Loucy (cell line): ENCODE data around the gene ELMO2.

Source experiments
- H2AFZ ChIP-seq: fragments of 200-600 bp; sonication (generic); 2 replicates; pipeline ENCODE4 v1.6.0; 2016; ENCODE audit warnings: antibody characterized with exemption, mild to moderate bottlenecking, low read length, moderate library complexity
- H3F3A ChIP-seq: fragments of 200-600 bp; 2 replicates; pipeline ENCODE4 v1.6.0; 2016; ENCODE audit warnings: antibody characterized with exemption, low read depth, mild to moderate bottlenecking
- H3K27me3 ChIP-seq: fragments of 200-600 bp; sonication (generic); 2 replicates; pipeline ENCODE4 v1.6.1; 2014; ENCODE audit warnings: low read length, mild to moderate bottlenecking; ENCODE audit not compliant: insufficient read depth, poor library complexity, severe bottlenecking
- H3K36me3 ChIP-seq: fragments of 200-600 bp; sonication (generic); 2 replicates; pipeline ENCODE4 v1.6.1; 2016; ENCODE audit warnings: low read length; ENCODE audit not compliant: insufficient read depth
- H3K4me1 ChIP-seq: fragments of 200-600 bp; sonication (generic); 2 replicates; pipeline ENCODE4 v1.5.1; 2014; ENCODE audit warnings: low read length, mild to moderate bottlenecking; ENCODE audit not compliant: insufficient read depth, poor library complexity, severe bottlenecking
- H3K4me2 ChIP-seq: fragments of 200-600 bp; sonication (generic); 2 replicates; pipeline ENCODE4 v1.6.0; 2014; ENCODE audit warnings: antibody characterized with exemption, low read length, low read depth, mild to moderate bottlenecking; ENCODE audit not compliant: poor library complexity, severe bottlenecking
- H3K4me3 ChIP-seq: fragments of 200-600 bp; sonication (generic); 2 replicates; pipeline ENCODE4 v1.5.1; 2014; ENCODE audit warnings: low read length, mild to moderate bottlenecking, mixed read lengths; ENCODE audit not compliant: poor library complexity, severe bottlenecking
- H3K79me2 ChIP-seq: fragments of 200-600 bp; sonication (generic); 2 replicates; pipeline ENCODE4 v1.6.1; 2014; ENCODE audit warnings: low read length; ENCODE audit not compliant: insufficient read depth
- H3K9ac ChIP-seq: fragments of 200-600 bp; sonication (generic); 2 replicates; pipeline ENCODE4 v1.6.0; 2014; ENCODE audit warnings: mild to moderate bottlenecking, low read depth, low read length, moderate library complexity; ENCODE audit not compliant: poor library complexity, severe bottlenecking
- H3K9me2 ChIP-seq: fragments of 200-600 bp; sonication (generic); replicated peaks from 2 replicates; pipeline ENCODE4 v1.6.1; 2016; ENCODE audit warnings: low read depth, low read length, mixed read lengths
- H3K9me3 ChIP-seq: fragments of 200-600 bp; sonication (generic); 2 replicates; pipeline ENCODE4 v1.6.1; 2014; ENCODE audit warnings: mild to moderate bottlenecking, antibody characterized with exemption, low read length, low read depth; ENCODE audit not compliant: insufficient read depth
- H4K20me1 ChIP-seq: fragments of 200-600 bp; sonication (generic); 2 replicates; pipeline ENCODE4 v1.6.0; 2014; ENCODE audit warnings: antibody characterized with exemption, low read length, mild to moderate bottlenecking; ENCODE audit not compliant: insufficient read depth, poor library complexity, severe bottlenecking
- CTCF ChIP-seq: fragments of 200-600 bp; sonication (generic); conservative IDR thresholded peaks from 2 replicates; pipeline ENCODE4 v1.5.1; 2014; ENCODE audit warnings: mild to moderate bottlenecking, antibody characterized with exemption, low read length
- EZH2phosphoT487 ChIP-seq: fragments of 200-600 bp; IDR thresholded peaks from 2 replicates; pipeline ENCODE4 v1.6.1; 2018; ENCODE audit warnings: antibody characterized with exemption, mild to moderate bottlenecking, moderate library complexity, borderline replicate concordance

Gene ELMO2

GRCh38 chr20:46398963-46399362, 7.5 kb downstream of the ELMO2 start:
- H3K9ac ChIP-seq, result no peak overlapping the region
- peaks cover 21% of the 10 kb centered on the region; the same call in 1 of the 2 replicates for H3K36me3 ChIP-seq
- peaks cover 62% of the 10 kb centered on the region for H3K79me2 ChIP-seq
- H3K9me2 ChIP-seq, result no peaks in the 10 kb centered on the region
- H2AFZ ChIP-seq, result no peak overlapping the region
- H3F3A ChIP-seq, result peaks cover 4% of the 10 kb centered on the region; the same call in 1 of the 2 replicates
- no peak overlapping the region for H3K4me3 ChIP-seq
- H3K4me2 ChIP-seq, result no peak overlapping the region
- no peaks in the 10 kb centered on the region for H3K9me3 ChIP-seq
- H4K20me1 ChIP-seq, result peaks cover 44% of the 10 kb centered on the region
- H3K4me1 ChIP-seq, result peaks cover 45% of the 10 kb centered on the region
- TF ChIP-seq CTCF (no peak), EZH2phosphoT487 (no peak)
- no peaks in the 10 kb centered on the region for H3K27me3 ChIP-seq

GRCh38 chr20:46396052-46396740, 10.2 kb downstream of the ELMO2 start:
- Histone ChIP-seq H4K20me1 (peaks cover 18% of the 10 kb centered on the region), H2AFZ (no peak overlapping the region), H3K27me3 (no peaks in the 10 kb centered on the region), H3K9ac (no peak overlapping the region), H3K9me3 (no peaks in the 10 kb centered on the region), H3K79me2 (peaks cover 40% of the 10 kb centered on the region), H3K9me2 (no peaks in the 10 kb centered on the region), H3K4me1 (peaks cover 19% of the 10 kb centered on the region), H3K4me2 (no peak overlapping the region), H3F3A (peaks cover under 1% of the 10 kb centered on the region; the same call in 1 of the 2 replicates), H3K4me3 (no peak overlapping the region), H3K36me3 (peaks cover 49% of the 10 kb centered on the region; the same call in 1 of the 2 replicates)
- no peak for TF ChIP-seq CTCF
- TF ChIP-seq EZH2phosphoT487, result no peak

- Histone ChIP-seq H3K4me2 (no peak overlapping the region), H3K4me1 (peaks cover 9% of the 10 kb centered on the region), H3K9ac (no peak overlapping the region), H3K36me3 (peaks cover 60% of the 10 kb centered on the region; the same call in 1 of the 2 replicates), H3K9me2 (no peaks in the 10 kb centered on the region), H3K4me3 (no peak overlapping the region), H2AFZ (no peak overlapping the region), H3K27me3 (no peaks in the 10 kb centered on the region), H3K9me3 (no peaks in the 10 kb centered on the region), H3F3A (no peaks in the 10 kb centered on the region), H4K20me1 (peaks cover 10% of the 10 kb centered on the region), H3K79me2 (peaks cover 34% of the 10 kb centered on the region)
- TF ChIP-seq EZH2phosphoT487 (no peak), CTCF (no peak)
These were observed 11.3 kb downstream of the ELMO2 start for GRCh38 chr20:46394872-46395760.
